Stimulated activated naive CD8-positive, alpha-beta T cell treated with anti-CD3 and anti-CD28 coated beads, Interleukin-15, Interleukin-2, amounts not matched to agents 100 ng/mL and 50 ng/mL, for 24 hours (primary cell): ENCODE measurements around the gene GADL1.

ENCODE experiments used
- H3K27ac Mint-ChIP-seq: one replicate; pipeline ENCODE4 v1.8.0; 2021; ENCODE audit warnings: mild to moderate bottlenecking, mixed read lengths
- H3K27me3 Mint-ChIP-seq: one replicate; pipeline ENCODE4 v1.8.0; 2021; ENCODE audit warnings: mixed read lengths
- H3K36me3 Mint-ChIP-seq: one replicate; pipeline ENCODE4 v1.8.0; 2021; ENCODE audit warnings: low read depth, mixed read lengths
- H3K4me1 Mint-ChIP-seq: one replicate; pipeline ENCODE4 v1.8.0; 2021; ENCODE audit warnings: low read depth, mixed read lengths
- H3K4me3 Mint-ChIP-seq: one replicate; pipeline ENCODE4 v1.8.0; 2021; ENCODE audit warnings: mild to moderate bottlenecking, mixed read lengths
- H3K9me3 Mint-ChIP-seq: one replicate; pipeline ENCODE4 v1.8.0; 2021; ENCODE audit warnings: mixed read lengths

The GADL1 gene

GRCh38 chr3:30743641-30744317 is 150.7 kb downstream of the GADL1 start:
- Mint-ChIP-seq H3K27me3 (no peaks in the 10 kb centered on the region), H3K4me3 (no peak overlapping the region), H3K9me3 (no peaks in the 10 kb centered on the region), H3K36me3 (no peaks in the 10 kb centered on the region), H3K27ac (no peak overlapping the region), H3K4me1 (peaks cover 34% of the 10 kb centered on the region)

- no peaks in the 10 kb centered on the region for H3K9me3 Mint-ChIP-seq
- no peaks in the 10 kb centered on the region for H3K27me3 Mint-ChIP-seq
- H3K4me1 Mint-ChIP-seq = peaks cover 35% of the 10 kb centered on the region
- no peaks in the 10 kb centered on the region for H3K36me3 Mint-ChIP-seq
- H3K4me3 Mint-ChIP-seq = peak overlapping the region; percentile 39
- H3K27ac Mint-ChIP-seq = no peak overlapping the region
These were observed 151.5 kb downstream of the GADL1 start for GRCh38 chr3:30742796-30743619.

GRCh38 chr3:30741889-30742288 is 152.6 kb downstream of the GADL1 start:
- Mint-ChIP-seq H3K4me1 (peaks cover 39% of the 10 kb centered on the region), H3K27ac (no peak overlapping the region), H3K36me3 (no peaks in the 10 kb centered on the region), H3K9me3 (no peaks in the 10 kb centered on the region), H3K27me3 (no peaks in the 10 kb centered on the region), H3K4me3 (no peak overlapping the region)

- no peaks in the 10 kb centered on the region for H3K27me3 Mint-ChIP-seq
- H3K4me1 Mint-ChIP-seq = peaks cover 47% of the 10 kb centered on the region
- H3K4me3 Mint-ChIP-seq = no peak overlapping the region
- no peak overlapping the region for H3K27ac Mint-ChIP-seq
- H3K9me3 Mint-ChIP-seq = peaks cover 4% of the 10 kb centered on the region
- no peaks in the 10 kb centered on the region for H3K36me3 Mint-ChIP-seq
These were observed 155.9 kb downstream of the GADL1 start for GRCh38 chr3:30738605-30739004.

GRCh38 chr3:30737743-30738499 is 156.5 kb downstream of the GADL1 start:
- Mint-ChIP-seq H3K4me3 (no peak overlapping the region), H3K4me1 (peaks cover 43% of the 10 kb centered on the region), H3K27ac (no peak overlapping the region), H3K9me3 (peaks cover 4% of the 10 kb centered on the region), H3K36me3 (no peaks in the 10 kb centered on the region), H3K27me3 (no peaks in the 10 kb centered on the region)

- no peaks in the 10 kb centered on the region for H3K36me3 Mint-ChIP-seq
- peaks cover 67% of the 10 kb centered on the region for H3K4me1 Mint-ChIP-seq
- no peaks in the 10 kb centered on the region for H3K27me3 Mint-ChIP-seq
- H3K27ac Mint-ChIP-seq = no peak overlapping the region
- H3K4me3 Mint-ChIP-seq = peak overlapping the region; percentile 37
- peaks cover 4% of the 10 kb centered on the region for H3K9me3 Mint-ChIP-seq
These were observed 160.8 kb downstream of the GADL1 start for GRCh38 chr3:30733696-30734095.

GRCh38 chr3:30733209-30733608 is 161.3 kb downstream of the GADL1 start:
- Mint-ChIP-seq H3K27ac (no peak overlapping the region), H3K36me3 (no peaks in the 10 kb centered on the region), H3K4me3 (no peak overlapping the region), H3K4me1 (peaks cover 65% of the 10 kb centered on the region), H3K9me3 (peaks cover 4% of the 10 kb centered on the region), H3K27me3 (no peaks in the 10 kb centered on the region)

GRCh38 chr3:30730967-30731366 is 163.5 kb downstream of the GADL1 start:
- no peaks in the 10 kb centered on the region for H3K36me3 Mint-ChIP-seq
- H3K9me3 Mint-ChIP-seq = peaks cover 4% of the 10 kb centered on the region
- H3K27me3 Mint-ChIP-seq = no peaks in the 10 kb centered on the region
- H3K27ac Mint-ChIP-seq = no peak overlapping the region
- no peak overlapping the region for H3K4me3 Mint-ChIP-seq
- H3K4me1 Mint-ChIP-seq = peaks cover 54% of the 10 kb centered on the region

GRCh38 chr3:30729936-30730335 is 164.5 kb downstream of the GADL1 start:
- H3K27ac Mint-ChIP-seq = no peak overlapping the region
- H3K27me3 Mint-ChIP-seq = no peaks in the 10 kb centered on the region
- H3K4me3 Mint-ChIP-seq = no peak overlapping the region
- H3K9me3 Mint-ChIP-seq = peaks cover 4% of the 10 kb centered on the region
- H3K36me3 Mint-ChIP-seq = no peaks in the 10 kb centered on the region
- peaks cover 55% of the 10 kb centered on the region for H3K4me1 Mint-ChIP-seq

- H3K27me3 Mint-ChIP-seq = no peaks in the 10 kb centered on the region
- no peak overlapping the region for H3K27ac Mint-ChIP-seq
- H3K4me1 Mint-ChIP-seq = peaks cover 51% of the 10 kb centered on the region
- no peak overlapping the region for H3K4me3 Mint-ChIP-seq
- H3K9me3 Mint-ChIP-seq = peaks cover 4% of the 10 kb centered on the region
- H3K36me3 Mint-ChIP-seq = no peaks in the 10 kb centered on the region
These were observed 164.9 kb downstream of the GADL1 start for GRCh38 chr3:30729512-30729911.

GRCh38 chr3:30728143-30728542 is 166.3 kb downstream of the GADL1 start:
- Mint-ChIP-seq H3K27ac (no peak overlapping the region), H3K4me3 (no peak overlapping the region), H3K4me1 (peaks cover 40% of the 10 kb centered on the region), H3K27me3 (no peaks in the 10 kb centered on the region), H3K36me3 (no peaks in the 10 kb centered on the region), H3K9me3 (peaks cover 4% of the 10 kb centered on the region)

GRCh38 chr3:30724863-30725262 is 169.6 kb downstream of the GADL1 start:
- Mint-ChIP-seq H3K4me1 (peaks cover 17% of the 10 kb centered on the region), H3K9me3 (peaks cover 9% of the 10 kb centered on the region), H3K4me3 (no peak overlapping the region), H3K27me3 (no peaks in the 10 kb centered on the region), H3K36me3 (no peaks in the 10 kb centered on the region), H3K27ac (no peak overlapping the region)

- H3K4me3 Mint-ChIP-seq = no peak overlapping the region
These were observed 171.2 kb downstream of the GADL1 start for GRCh38 chr3:30723211-30723610.

GRCh38 chr3:30721314-30721634 is 173.2 kb downstream of the GADL1 start:
- H3K4me1 Mint-ChIP-seq = peaks cover 3% of the 10 kb centered on the region
- H3K9me3 Mint-ChIP-seq = peaks cover 9% of the 10 kb centered on the region
- H3K27ac Mint-ChIP-seq = no peak overlapping the region
- H3K27me3 Mint-ChIP-seq = no peaks in the 10 kb centered on the region
- H3K36me3 Mint-ChIP-seq = no peaks in the 10 kb centered on the region
- H3K4me3 Mint-ChIP-seq = no peak overlapping the region

More at GRCh38 chr3:30723211-30723610, 171.2 kb downstream of the GADL1 start:
- Mint-ChIP-seq H3K9me3 (peaks cover 9% of the 10 kb centered on the region), H3K27me3 (no peaks in the 10 kb centered on the region), H3K27ac (no peak overlapping the region), H3K36me3 (no peaks in the 10 kb centered on the region), H3K4me1 (peaks cover 3% of the 10 kb centered on the region)
